ENCODE measurements around the gene FAM237A.

FAM237A gene

DNA sequence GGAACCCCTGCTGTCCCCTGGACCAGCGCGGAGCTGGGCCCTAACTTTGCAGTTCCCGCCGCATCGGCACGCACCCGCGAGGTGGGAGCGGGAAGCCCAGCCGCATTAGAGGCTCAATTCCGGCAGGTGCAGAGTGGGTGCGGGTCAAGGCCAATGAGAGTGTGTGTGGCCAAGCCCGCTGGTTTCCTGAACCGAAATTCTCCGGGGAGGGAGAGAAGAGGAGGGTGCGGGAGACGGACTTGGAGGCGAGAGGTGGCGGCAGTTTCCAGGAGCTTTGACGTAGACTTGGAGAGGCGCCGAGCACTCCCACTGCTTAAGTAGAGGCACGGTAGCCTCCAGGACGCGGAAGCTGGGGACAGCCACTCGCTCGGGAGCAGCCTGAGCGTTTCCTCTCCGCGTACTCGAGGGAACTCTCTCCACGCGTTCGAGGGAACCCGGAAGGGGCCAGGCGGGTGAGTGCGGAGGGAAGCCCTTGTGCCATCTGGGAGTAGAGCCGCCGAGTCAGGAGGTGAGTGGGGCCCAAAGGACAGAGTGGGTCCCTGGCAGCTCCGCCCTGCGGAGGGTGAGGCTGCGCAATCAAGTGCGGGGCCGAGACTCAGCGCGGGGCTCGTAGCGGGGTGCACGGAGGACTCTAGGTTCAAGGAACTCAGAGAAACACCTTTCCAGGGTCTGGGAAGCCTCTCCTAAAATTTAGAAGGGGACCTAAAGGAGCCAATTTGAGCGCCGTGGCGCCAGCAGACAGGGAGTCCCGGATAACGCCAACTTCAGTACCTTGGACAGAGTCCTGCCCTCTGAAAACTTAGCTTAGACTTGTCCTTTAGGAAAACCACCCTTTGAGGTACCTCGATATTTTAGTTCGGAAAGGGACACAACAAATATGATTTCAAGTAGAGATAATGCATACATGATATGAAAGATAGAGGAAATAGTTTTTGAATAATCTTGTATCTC is at the start of gene FAM237A:
Gene FAM237A (plus strand): TSS at position 413 of the 951 bp plus-strand sequence. CDS start 1,750 bp downstream, outside the sequence.
- peak; percentile 23 for DNase-seq (ENCODE audit: low read depth)

DNA sequence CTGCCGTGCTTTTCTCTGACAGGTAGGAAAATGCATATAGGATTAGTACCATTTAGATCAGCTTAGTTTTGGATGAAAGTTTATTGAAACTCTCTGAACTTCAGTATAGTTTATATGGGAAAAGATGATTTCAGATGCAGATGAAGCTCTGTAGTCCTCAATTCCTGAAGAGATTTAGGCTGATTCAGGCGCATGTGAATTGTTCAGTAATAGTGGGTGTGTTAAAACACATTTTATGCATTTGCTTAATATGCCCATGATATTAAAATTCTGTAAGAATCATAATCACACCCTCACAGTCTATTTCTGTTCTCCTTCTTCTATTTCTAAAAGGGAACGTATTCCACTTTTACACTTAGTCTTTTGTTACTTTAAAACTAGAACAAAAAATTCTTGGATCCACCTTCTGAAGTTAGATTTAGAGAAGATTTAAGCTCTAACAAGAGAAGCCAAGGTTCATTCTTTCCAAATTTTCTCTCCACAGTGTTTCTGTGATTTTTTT is 44.5 kb upstream of the FAM237A start:
- DNase-seq (ENCODE audit: low read depth) = no peak

DNA sequence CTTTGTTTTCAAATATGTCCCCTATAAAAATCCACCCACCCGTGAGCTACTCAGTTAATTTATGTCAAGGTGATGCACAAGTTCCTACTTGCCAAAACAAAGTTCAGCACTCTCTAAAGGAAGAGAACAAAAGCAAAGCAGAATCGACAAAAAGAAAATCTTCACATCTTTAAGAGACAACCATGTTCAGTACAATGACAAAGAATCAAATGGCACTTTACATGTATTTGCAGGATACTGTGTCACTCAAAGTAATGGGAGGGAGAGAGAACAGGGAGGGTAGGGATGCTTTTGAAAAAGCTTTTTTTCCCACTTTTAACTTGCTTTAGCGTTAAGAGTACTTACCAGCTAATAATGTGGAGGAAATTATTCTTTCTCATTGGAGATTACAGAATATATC is 39.0 kb upstream of the FAM237A start:
- no peak for DNase-seq (ENCODE audit: low read depth)

DNA sequence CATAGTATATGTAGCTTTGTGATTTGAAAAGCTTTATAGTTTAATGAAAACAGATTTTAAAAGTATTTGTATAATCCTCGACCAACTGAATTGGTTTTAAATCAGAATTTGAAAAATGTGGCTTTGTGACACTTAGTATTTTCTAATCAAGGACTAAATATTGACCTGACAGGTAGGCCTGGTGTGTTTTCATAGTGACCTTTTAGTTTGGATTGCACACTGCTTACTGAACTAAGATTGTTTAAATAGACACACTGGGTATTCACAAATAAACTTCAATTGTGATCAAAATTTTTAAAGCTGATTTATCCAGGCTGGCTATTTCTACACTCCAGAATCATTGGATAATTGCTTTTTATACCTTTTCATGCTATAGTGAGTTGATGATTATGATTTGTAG is 31.8 kb upstream of the FAM237A start:
- no peak for DNase-seq (ENCODE audit: low read depth)

DNA sequence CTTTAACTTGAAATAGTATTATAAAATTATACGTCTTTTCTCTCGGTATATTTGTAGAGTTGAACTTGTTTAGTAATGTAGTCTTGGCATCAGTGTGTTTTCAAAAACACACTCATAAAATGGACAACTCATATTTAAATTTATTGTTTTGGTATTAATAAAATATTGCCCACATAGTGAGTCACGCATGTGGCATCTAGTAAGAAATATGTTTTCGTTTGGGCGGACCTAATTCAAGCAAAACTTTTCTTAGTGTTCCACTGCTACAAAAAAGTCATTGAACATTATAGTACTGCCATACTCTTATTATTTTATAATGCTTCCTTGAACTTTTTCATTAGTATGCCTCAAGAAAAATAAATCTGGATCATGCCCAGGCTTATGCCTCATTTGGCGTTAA is 31.1 kb upstream of the FAM237A start:
- DNase-seq (ENCODE audit: low read depth) = no peak

DNA sequence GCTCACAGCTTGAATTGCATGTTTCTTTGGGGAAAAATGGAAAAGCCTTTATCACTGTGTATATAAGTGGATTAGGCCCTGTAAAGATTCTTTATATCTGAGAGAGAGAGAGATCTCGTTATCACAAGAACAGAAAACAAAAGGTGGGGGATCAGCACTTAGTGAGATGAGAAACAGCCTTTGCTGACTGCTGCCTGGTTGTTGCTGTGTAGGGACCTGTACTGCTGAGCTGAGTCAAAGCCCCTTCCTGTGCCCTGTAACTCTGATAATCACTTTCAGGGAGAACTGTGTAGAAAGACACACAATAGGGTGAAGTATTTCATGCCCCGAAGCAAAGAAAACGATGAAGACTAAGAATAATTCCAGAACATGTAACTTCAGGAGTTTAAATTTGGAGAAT is 30.6 kb upstream of the FAM237A start:
- DNase-seq (ENCODE audit: low read depth) = no peak

DNA sequence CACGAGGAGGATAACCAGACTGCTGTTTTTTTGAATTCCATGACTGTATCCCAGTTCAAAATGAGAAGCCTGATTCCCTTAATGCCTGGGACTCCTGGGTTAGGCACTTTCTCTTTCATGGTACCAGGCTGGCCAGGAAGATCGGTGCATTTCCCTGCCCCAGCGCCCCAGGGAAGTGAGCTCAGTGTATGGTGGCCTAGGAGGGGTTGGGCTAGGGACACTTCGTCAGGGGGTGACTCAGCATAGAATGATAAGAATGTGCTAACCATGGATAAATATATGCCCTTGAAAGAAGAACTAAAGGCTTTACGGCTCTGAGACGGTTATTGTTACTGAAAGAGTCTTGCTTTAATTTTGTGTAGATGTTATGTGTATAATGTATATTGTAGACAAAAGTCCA is 27.5 kb upstream of the FAM237A start:
- no peak for DNase-seq (ENCODE audit: low read depth)

DNA sequence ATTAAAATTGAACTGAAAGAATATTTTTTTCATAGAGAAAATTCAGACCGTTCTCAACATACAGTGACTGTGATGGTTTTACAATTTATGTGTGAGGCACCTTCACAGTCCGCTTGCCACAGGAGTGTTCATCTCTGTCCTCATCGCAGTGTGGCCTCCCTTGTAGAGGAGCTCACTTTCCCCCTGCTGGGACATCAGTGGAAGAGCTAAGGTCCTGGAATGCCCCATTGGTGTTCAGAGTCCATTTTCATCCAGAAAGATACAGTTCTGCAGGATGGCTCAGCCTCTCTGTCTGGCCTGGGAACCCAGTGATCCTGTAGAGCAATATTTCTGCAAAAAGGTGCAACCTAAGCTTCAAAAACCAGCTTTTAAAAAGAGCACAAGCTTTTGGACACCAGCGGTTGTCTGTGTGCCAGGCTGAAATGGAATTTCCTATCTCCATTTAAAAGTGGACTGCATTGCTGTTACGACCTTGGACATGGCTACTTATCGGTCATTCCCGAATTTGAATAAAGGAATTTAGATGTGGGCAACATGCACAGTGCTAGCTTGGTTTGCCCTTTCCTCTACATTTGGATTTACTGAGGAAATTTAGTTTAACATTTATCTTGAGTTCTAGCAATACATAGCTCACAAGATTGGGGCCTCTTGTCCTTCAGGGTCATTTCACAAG is 26.7 kb upstream of the FAM237A start:
- DNase-seq (ENCODE audit: low read depth) = no peak

DNA sequence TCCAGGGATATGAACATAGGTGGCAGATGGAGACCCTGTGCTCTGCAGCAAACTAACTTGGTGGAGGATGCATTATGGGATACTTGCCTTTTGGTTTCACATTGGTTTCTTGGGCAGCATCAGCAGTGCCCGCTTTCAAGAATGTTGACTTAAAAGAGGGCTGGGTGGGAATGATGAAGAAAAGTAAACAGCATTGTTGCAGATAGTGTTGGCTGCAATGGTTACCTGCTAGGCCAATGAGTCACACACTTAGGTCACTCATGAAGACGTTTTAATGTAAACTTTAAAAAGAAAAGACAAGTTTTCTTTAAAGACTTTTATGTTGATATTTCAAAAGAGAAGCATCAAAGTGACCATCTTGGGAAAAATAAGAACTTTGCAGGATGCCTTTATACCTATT is 26.1 kb upstream of the FAM237A start:
- no peak for DNase-seq (ENCODE audit: low read depth)

DNA sequence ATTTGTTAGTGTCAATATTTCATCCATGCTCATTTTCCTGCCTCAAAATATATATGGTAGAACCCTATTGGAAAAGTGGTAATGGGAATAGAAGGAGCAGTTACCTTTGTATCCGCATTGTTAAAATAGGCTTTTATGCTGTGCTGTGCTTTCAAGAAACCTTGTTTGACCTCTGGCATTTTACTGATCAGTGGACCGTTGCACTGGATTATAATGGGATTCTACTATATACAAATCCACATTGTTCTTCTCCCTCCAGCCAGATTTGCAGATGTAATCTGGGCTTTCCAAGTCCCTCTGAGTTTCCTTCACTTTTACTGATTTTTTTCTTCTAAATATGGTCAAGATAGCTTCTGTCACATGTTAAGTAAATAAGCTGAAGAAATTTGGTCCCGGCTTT is 23.3 kb upstream of the FAM237A start:
- DNase-seq (ENCODE audit: low read depth) = no peak

DNA sequence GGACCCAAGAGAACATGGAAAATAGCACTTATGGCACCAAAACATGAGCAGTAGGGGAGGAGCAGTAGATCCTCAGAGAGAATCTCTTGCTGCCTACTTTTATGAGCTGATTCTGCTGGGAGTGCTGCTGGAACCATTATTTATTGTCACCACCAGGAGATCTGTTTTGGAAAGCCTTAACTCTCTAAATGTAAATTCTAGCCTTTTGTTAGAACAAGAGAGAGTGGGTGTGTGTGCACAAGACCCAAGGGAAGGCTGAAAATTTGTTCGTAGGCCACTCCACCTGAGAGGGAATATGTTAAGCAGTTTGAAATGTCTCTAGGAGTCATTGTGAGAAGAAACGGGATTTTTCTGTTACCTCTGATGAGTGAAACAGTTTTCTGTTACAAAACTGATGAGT is 16.2 kb upstream of the FAM237A start:
- no peak for DNase-seq (ENCODE audit: low read depth)

DNA sequence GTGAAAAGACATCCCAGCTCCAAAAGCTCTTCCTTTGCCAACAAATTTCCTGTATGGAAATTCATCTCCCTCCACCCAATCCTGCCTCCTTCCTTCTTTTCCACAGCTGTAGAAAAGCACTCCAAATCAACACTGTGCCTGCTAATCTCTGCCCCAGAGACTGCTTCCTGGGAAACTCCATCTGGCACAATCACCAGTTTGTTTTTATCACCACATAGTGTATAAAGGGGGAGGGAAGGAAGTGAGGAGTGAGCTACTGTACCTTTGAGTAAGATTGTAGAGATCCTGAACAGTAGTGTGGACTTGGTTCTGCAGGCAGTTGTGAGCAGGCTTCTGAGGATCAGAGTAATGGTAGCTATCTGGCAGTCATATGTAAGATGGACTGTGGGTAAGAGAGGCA is 14.7 kb upstream of the FAM237A start:
- no peak for DNase-seq (ENCODE audit: low read depth)

DNA sequence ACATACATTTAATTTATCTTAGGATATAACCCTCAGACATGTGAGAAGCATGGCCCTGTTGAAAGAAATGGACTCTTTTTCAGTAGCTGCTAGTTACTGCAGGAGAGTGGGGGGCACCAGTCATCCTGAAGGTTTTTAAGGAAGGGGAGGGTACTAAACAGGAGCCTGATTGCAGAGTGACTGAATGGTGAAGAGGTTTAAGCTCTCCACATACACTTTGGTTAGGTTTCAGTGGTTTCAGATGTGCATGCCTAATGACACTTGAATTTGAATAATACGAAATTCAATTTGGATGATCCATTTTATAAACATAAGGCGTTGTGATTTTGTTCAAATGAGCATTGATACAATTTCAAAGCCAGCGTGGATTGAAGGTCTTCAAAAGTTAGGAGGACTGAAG is 10.9 kb upstream of the FAM237A start:
- DNase-seq (ENCODE audit: low read depth) = no peak

DNA sequence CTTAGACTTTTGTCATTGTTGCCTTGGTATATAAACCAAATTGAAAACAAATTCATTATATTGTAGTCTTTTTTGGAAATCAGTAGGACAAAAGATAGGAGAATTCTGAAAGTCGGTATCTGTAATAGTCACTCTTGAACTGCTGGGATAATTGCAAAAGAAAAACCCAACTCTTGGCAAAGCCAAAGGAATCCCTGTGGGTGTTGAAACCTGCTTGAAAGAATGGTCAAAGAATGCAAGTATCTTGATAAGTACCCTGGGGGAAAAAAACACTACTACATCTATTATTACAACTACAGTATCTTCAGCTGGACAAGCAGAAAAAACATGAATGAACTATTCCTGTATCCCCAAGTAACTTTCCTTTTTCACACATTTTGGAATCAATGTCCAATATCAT is 7.3 kb upstream of the FAM237A start:
- DNase-seq (ENCODE audit: low read depth) = no peak

DNA sequence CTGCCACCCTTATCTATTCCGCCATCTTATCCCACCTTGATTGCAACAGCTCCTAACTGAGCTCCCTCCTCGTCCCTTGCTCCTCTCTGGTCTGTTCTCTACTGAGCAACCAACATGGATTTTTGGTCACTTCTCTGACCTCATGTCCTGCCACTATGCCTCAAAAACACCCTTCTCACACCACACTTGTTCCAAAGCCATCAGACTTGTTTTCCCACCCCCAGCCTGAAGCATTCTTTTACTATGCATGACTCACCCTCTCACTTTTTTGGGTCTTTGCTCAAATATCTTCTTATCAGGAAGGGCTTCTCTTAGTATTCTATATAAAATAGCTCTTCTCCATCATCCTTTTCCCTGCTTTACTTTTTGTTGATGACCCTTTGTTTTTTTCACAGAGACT is 2.7 kb upstream of the FAM237A start:
- DNase-seq (ENCODE audit: low read depth) = no peak

DNA sequence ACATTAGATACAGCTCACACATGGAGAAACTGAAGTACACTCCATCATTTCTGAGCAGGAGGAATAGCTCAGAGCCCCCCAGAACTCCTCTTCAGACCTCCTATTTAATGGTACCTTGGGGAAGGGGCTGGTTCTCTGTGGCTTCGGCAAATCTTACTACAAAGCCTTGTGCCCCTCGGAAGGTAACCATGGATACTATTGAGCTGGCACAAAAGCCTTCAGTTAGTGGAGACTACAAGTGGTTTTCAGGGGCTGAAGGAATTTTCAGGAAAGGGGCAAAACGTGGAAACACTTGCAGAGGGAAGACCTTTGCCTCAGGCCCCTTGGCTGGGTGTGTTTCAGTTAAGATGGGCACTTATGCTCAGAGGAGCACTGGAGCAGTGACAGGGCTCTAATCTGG is 1.1 kb upstream of the FAM237A start:
- DNase-seq (ENCODE audit: low read depth) = no peak

DNA sequence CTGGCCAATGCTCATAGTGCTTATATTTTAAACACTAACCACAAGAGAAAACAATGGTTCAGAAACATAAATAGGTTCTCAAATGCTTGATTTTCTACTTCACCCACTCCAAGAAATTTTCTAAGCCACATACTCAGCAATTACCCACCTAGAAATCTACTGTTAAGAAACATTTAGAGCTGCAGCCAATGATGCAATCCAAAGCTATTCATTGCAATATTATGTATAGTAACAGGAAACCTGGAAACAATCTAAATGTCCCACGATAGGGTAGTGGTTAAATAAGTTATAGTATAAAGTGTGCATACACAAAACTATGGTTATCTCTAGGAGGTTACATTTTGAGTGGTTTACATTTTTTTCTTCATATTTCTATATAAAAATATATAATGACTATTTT is 5.7 kb downstream of the FAM237A start:
- peak; percentile 12 for DNase-seq (ENCODE audit: low read depth)

DNA sequence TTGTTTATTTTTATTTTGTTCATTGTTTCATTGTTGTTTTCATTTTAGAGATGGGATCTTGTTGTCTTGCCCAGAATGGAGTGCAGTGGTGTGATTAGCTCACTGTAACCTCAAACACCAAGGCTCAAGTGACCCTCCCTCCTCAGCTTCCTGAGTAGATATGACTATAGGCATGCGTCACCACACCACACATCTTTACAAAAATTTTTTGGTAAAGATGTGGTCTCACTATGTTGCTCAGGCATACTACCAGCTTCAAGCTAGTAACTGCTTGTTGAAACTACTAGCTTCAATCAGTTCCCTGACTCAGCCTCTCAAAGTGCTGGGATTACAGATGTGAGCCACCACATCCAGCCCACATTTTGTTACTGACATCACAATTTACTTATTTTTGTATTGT is 14.8 kb downstream of the FAM237A start:
- no peak for DNase-seq (ENCODE audit: low read depth)

DNA sequence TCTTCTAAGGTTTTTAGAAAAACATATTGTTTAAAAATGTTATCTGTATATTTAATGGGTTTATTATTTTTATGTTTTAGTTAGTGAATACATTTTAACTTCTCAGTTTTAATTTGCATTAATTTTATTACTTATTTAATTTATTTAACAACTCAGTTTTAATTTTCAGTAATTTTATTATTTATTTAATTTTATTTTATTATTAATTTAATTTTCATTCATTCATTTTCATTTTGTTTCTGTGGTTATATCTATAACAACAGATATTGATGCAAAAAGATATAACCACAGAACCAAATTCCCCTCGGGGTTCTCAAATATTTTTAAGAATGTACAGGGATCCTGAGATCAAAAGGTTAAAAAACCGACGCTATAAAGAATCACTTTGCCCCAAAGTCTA is 23.0 kb downstream of the FAM237A start:
- DNase-seq (ENCODE audit: low read depth) = no peak

DNA sequence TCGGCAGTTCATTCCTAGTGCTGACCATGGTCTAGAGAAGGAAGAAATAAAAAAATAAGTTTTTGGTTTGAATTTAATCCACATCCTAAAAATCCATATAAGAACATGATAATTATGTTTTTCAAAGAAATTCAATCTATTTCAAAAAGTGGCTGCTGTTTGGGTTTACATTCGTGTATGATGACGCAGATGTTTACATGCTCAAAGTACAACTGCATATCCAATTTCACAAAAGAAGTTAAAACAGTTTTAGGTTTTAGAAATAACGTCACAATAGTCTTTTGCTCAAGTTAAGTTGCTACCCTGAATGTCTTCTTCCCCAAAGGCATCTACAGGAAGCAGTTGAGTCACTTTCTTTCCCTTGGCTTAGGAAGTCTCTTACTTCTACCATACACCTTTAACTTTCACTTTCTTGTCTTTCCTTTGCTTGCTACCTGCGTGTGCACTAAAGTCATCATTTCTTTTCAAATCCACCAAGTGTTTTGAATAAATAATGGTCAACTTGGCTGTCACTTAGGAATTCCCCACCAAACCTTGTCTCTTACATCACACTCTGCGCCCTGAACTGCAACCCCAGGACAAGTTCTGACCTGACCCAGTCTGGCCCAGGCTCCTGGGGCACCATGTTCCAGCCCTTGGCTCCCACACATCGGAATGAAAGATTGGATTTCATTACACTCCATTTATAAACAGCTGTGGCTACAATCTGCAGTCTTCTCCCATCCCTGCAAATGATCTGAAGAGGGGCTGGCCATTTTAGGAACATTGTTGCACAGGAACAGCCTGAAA is 28.4 kb downstream of the FAM237A start:
- no peak for DNase-seq (ENCODE audit: low read depth)

DNA sequence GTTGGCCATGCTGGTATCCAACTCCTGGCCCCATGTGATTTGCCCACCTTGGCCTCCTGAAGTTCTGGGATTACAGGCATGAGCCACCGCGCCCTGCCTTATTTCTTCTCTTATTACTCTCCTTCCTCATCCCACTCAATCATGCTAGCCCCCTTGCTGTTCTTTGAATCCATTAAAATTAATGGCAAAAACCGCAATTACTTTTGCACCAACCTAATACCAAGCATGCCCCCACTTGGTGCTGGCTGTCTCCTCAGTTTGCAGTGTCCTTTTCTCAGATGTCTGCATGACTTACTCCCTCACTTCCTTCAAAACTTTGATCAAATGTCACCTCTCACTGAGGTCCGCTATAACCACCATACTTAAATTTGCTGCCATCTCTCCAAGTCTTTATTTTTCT is 41.3 kb downstream of the FAM237A start:
- DNase-seq (ENCODE audit: low read depth) = no peak

DNA sequence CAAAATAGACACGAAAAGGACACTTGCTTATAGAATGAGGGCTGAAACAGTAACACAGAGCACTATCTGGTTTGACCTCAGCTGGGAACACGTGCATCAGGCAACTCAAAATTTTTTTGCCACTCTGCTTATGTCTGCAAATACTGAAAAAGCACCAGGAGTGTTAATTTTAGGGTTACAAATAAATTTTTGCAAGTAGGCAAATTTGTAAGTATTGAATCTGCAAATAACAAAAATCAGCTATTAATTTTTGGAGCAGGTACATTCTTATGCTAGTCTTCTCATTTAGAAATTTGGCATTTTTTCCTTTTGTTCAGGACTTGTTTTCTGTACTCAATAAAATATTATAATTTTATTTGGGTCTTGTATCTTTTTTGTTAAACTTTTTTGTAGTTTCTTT is 46.2 kb downstream of the FAM237A start:
- no peak for DNase-seq (ENCODE audit: low read depth)

DNA sequence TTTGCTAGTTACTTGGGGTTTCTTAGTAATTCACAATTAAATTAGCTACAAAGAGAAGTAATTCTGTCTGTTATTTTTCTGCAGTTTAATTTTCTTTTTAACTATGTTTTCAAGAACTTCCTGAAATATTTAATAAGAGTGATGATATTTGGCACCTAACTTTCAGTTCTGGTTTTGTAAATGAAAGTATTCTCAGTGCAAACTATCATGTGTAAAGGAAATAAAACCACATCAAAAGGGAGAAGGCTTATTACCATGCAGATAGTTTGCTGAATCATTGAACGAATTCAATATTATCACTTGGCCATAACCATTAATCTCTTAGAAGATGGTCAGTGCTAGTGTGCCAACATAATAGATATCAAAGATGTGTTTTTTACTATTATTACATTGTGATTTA is 46.7 kb downstream of the FAM237A start:
- no peak for DNase-seq (ENCODE audit: low read depth)
